HG02588 (cell line): Measurements from ENCODE around the gene ROS1.
A peak's percentile ranks its signal among the peaks of the same experiment; 100 is the strongest.
"Not testable (repeated sequence)": the region's sequence is repeated elsewhere in the genome, so short reads cannot be mapped to it uniquely, and the experiment has no call there.

ENCODE experiments used
- ATAC-seq: cut with Tn5 transposase; IDR thresholded peaks from one replicate; pipeline ENCODE4 v1.9.1; 2021; ENCODE audit warnings: mild to moderate bottlenecking, moderate library complexity; ENCODE audit not compliant: unreplicated experiment

ROS1 gene

DNA sequence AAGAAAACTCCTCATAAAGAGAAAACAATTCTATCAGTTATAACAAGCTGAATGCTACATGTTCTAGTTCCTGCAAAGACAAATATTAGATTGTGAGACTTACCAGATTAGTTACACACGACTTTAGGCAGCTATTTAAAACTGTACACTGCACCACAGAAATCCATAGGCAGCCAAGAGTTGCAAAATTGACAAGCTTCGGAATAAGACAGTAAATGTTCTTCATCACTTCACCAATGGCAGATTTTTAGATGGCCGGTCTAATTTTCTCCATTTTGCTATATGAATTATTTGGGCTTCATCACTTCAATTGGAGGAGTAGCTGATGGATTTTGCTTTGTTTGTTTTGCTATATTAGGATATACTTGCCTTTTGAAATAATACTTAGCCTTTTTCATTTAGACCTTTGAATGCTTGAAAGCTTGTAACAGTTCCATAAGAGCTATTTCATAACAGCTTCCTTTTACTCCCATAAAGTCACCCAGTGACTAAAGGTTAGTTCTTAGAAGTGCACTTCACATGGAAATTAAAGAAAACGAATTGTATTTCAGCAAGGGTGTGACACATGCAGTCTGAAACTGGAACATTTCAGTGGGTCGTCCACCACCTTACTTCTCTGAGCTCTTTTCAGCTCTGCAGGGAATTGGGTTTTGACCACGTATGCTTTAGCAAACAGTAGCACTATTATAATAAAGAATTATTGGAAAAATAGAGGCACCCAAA lies at the start of gene ROS1:
TSS of gene ROS1 (minus strand) at position 512 of the 723 bp plus-strand sequence. CDS start at position 226, 286 bp downstream.
- ATAC-seq: no peak

DNA sequence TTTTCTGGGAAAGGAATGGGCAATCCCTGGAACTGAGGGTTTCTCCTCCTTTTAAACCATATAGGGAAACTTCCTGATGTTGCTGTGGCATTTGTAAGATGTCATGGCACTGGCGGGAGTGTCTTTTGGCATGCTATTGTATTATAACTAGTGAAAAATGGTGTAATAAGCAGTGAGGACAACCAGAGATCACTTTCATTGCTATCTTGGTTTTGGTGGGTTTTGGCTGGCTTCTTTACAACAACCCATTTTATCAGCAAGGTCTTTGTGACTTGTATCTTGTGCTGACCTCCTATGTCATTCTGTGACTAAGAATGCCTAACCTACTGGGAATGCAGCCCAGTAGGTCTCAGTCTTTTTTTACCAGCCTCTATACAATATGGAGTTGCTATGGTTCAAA lies 47.7 kb upstream of the ROS1 start:
- ATAC-seq: no peak

DNA sequence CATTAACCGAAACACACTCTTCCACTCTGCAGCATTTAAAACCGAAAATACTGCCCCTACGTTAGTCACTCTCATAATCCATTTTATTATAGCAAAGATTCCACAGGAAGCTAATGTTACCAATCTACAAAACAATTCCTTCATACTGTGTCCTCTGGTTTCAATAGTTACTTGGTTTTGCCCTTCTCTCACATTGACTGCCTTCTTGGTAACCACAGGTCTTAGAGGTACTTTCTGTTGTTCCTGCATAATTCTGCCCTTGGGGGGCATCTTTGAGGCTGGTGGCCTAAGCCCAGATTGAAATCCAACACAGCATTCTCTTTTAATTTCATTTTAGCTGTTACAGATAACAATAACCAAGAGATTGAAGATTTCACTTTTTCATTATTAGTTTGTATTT lies 46.9 kb upstream of the ROS1 start:
- no peak for ATAC-seq

- ATAC-seq: no peak
Measured at GRCh38 chr6:117469791-117470190, 44.0 kb upstream of the ROS1 start.

DNA sequence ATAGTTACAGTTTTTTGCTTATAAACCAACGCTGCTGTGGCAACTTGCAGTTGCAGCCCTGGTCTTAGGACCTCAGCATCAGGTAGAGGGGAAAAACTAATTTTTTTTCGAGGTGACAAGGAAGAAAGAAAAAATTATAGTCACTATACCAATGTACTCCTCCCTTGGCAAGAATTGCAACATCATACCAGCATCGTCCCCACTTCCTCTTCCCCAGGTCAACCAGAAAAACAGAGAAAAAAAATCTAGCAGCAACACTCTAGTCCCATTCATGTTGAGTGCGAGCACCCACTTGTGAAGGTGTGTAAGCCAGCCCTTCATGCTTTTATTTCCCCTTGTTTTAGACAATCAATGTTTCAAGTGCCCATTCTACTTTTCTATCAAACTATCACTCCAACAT lies 43.6 kb upstream of the ROS1 start:
- no peak for ATAC-seq

GRCh38 chr6:117468527-117468926 lies 42.8 kb upstream of the ROS1 start:
- ATAC-seq: not testable (repeated sequence)

DNA sequence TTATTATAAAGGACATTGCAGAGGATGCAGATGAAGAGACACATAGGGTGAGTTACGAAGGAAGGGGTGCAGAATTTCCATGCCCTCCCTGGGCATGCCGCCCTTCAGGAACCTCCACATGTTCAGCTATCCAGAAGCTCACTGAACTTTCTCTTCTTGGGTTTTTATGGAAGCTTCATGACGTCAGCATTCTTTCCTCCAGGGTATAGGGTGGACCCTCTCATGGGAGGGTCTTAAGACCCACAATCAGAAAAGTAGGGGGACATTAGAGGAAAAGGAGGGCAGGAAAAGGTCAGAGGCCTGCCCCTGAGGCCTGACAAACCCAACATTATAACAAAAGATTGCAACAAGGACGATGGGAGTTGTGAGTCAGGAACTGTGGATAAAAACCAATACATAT lies 42.1 kb upstream of the ROS1 start:
- no peak for ATAC-seq

DNA sequence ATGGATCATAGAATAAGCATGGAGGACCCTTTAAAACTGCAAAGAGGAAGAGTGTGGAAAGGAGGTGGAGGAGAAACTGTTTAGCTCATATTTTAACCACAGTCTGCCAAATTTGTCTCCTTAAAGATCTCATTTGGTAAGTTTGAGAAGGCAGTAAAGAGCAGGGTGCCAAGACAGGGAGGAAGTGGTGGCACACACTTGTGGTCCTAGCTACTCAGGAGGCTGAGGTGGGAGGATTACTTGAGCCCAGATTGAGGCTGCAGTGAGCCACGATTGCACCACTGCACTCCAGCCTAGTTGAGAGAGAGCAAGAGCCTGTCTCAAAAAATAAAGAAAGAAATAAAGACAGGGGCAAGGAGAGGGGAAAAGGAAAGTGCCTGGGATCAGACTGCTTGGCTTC lies 39.9 kb upstream of the ROS1 start:
- no peak for ATAC-seq

DNA sequence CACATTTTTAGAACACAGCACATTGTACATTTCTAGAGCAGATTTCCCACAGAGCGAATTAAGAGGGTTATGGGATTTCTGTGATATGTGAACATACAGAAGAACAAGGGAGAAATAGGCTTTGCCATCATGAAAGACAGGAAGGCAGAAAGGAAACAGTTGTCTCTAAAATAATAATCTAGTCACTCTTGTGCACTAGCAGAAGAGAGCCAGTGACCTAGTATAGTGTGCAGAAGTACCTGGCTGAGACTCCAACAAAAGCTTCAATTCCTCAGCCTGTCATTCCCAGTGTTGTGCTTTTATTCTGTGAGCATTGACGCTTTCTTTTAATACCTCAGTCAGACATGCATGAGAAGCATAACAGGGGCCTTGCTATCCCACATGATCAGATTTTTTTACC lies 39.0 kb upstream of the ROS1 start:
- ATAC-seq: no peak

GRCh38 chr6:117463762-117464665 lies 38.3 kb upstream of the ROS1 start:
- ATAC-seq: peak; percentile 70

GRCh38 chr6:117459204-117459944 lies 33.6 kb upstream of the ROS1 start:
- ATAC-seq: no peak

GRCh38 chr6:117456998-117457397 lies 31.3 kb upstream of the ROS1 start:
- no peak for ATAC-seq

DNA sequence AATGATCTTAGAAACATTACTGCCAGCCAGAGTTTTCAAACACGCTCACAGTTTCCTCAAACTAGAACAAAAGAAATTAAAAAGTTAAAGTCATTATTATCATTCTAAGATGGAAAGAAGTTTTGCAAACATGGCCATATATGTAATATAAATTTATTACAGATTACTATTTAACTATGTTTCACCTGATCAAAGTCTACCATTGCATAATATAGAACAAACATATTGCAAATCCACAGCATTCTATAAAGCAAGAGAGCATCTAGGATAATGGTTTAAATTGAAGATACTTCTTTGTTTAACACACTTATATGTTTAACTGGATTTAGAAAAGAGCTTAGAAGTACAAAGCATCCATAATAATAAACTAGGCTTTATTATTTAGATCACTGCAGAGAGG lies 30.5 kb upstream of the ROS1 start:
- ATAC-seq: no peak

GRCh38 chr6:117451671-117452070 lies 25.9 kb upstream of the ROS1 start:
- no peak for ATAC-seq

DNA sequence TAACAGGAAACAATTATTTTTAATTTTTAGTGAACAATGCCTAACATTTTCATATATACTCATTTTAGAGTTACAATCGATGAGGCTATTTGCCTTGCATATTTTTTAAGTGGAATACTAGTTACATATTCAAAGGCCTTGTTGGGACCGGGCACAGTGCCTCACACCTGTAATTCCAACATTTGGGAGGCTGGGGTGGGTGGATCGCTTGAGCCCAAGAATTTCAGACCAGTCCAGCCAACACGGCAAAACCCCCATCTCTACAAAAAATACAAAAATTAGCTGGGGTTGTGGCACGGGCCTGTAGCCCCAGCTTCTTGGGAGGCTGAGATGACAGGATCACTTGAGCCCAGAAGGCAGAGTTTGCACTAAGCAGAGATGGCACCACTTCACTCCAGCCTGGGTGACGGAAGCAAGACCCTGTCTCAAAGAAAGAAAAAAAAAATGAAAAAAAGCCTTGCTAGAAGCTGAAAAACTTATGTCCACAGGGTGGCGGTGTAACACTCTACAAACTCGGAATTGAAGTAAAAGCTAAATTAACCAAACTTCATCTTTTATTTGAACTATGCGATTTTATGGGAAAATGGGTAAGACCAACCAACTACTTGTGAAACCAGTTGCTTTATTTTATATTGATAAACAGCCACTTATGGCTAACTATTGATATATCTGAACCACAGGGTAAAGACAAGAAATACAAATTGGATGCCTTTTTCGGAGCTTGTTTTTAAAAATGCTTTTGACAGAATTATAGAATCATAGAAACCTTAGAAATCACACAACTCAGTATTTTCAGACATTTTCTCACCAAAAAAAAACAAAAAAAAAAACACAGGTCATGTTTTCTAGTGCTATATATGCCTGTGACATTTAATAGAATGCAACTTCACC lies 24.1 kb upstream of the ROS1 start:
- ATAC-seq: no peak

GRCh38 chr6:117448732-117449485 lies 23.2 kb upstream of the ROS1 start:
- ATAC-seq: no peak

- ATAC-seq: no peak
Measured at GRCh38 chr6:117448011-117448410, 22.3 kb upstream of the ROS1 start.

DNA sequence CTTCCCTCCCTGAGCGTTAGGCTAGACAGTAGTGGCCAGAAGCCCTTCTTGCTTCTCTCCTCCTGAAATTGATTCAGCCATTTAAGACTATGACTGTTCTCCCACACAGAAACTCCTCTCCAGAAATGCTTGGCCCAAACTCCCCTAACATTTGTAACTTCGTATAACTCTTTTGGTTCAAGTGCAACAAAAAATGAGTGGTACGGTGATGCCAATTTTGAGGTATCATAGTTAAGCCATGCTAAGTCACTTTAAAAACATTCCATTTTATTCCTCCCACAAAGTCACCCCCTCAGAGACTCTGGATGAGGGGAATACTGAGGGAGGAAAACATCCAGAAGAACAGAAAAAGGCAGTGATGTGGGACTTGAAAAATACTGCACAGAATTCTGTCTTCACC lies 21.1 kb upstream of the ROS1 start:
- ATAC-seq: no peak

- no peak for ATAC-seq
Measured at GRCh38 chr6:117444600-117444999, 18.9 kb upstream of the ROS1 start.

DNA sequence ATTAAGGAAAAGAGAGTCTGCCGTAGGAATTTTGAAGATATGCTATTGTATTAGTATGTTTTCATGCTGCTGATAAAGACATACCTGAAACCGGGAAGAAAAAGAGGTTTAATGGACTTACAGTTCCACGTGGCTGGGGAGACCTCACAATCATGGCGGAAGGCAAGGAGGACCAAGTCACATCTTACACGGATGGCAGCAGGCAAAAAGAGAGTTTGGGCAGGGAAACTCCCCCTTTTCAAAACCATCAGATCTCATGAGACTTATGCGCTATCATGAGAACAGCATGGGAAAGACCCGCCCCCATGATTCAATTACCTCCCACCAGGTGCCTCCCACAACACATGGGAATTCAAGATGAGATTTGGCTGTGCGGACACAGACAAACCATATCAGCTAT lies 16.6 kb upstream of the ROS1 start:
- not testable (repeated sequence) for ATAC-seq
